ENCODE measurements around the gene C1orf232. TPM values are rescaled to one million over a fixed set of nuclear protein-coding genes. Genes with fewer than 3 reads are reported as not detected.

C1orf232 gene
- total and polyA plus RNA-seq, 2 of the 13 experiments (the other 11 are each of a cell fraction or from before 2014, with no cell fraction given), result not detected

GRCh38 chr1:26177182-26177684 is 8.5 kb upstream of the C1orf232 start, which contains the start of gene CNKSR1 (continued):
- TF ChIP-seq MBD4 (IDR thresholded peaks at IDR 0.05; ENCODE audit: borderline replicate concordance, low read length), result no peak
- 0 out of 2 replicates have a peak, but pooled peaks have one; percentile 18 for TF ChIP-seq SP5 (CRISPR knock-in tag; IDR thresholded peaks at IDR 0.05; ENCODE audit: borderline replicate concordance, low read depth)
- no peak for TF ChIP-seq ZNF556 (CRISPR knock-in tag; IDR thresholded peaks at IDR 0.05; ENCODE audit: borderline replicate concordance)
- TF ChIP-seq DPF2 (CRISPR knock-in tag; IDR thresholded peaks at IDR 0.05; ENCODE audit: borderline replicate concordance, low read depth), result no peak
- TF ChIP-seq ZNF253 (CRISPR knock-in tag; IDR thresholded peaks at IDR 0.05; ENCODE audit: borderline replicate concordance), result no peak
- no peak for TF ChIP-seq TBP (CRISPR knock-in tag; IDR thresholded peaks at IDR 0.05)
- TF ChIP-seq TEAD3 (CRISPR knock-in tag; optimal IDR thresholded peaks at IDR 0.05; ENCODE audit: borderline replicate concordance), result peak; percentile 95
- peak; percentile 22; the same call in 1 of the 2 replicates for TF ChIP-seq ZNF232 (CRISPR knock-in tag; IDR thresholded peaks at IDR 0.05; ENCODE audit: borderline replicate concordance)
- TF ChIP-seq DNMT3B (CRISPR knock-in tag; conservative IDR thresholded peaks at IDR 0.05), result no peak
- no peak; the same call in 1 of the 2 replicates for TF ChIP-seq GATAD2A (CRISPR knock-in tag; IDR thresholded peaks at IDR 0.05)
- TF ChIP-seq MTF2 (CRISPR knock-in tag; IDR thresholded peaks at IDR 0.05; ENCODE audit: borderline replicate concordance), result peak; percentile 40; the same call in 1 of the 2 replicates
- no peak for TF ChIP-seq ZBTB37 (CRISPR knock-in tag; IDR thresholded peaks at IDR 0.05)
- no peak for TF ChIP-seq SMAD9 (CRISPR knock-in tag; IDR thresholded peaks at IDR 0.05)
- no peak for TF ChIP-seq RFXANK (CRISPR knock-in tag; IDR thresholded peaks at IDR 0.05)
- 0 out of 2 replicates have a peak, but pooled peaks have one; percentile 22 for TF ChIP-seq FOXC1 (CRISPR knock-in tag; IDR thresholded peaks at IDR 0.05; ENCODE audit: borderline replicate concordance)
- no peak for TF ChIP-seq RFX5 (IDR thresholded peaks at IDR 0.05; ENCODE audit: low read depth, low read length)
- TF ChIP-seq ZNF784 (CRISPR knock-in tag; IDR thresholded peaks at IDR 0.05; ENCODE audit: borderline replicate concordance), result no peak
- TF ChIP-seq MLX (CRISPR knock-in tag; IDR thresholded peaks at IDR 0.05), result no peak
- TF ChIP-seq ZNF326 (CRISPR knock-in tag; IDR thresholded peaks at IDR 0.05; ENCODE audit: borderline replicate concordance), result no peak
- TF ChIP-seq ZNF740 (CRISPR knock-in tag; IDR thresholded peaks at IDR 0.05), result no peak
- TF ChIP-seq WIZ (CRISPR knock-in tag; IDR thresholded peaks at IDR 0.05), result no peak
- TF ChIP-seq TGIF2 (CRISPR knock-in tag; IDR thresholded peaks at IDR 0.05), result no peak
- peak; percentile 52 for TF ChIP-seq ZFY (CRISPR knock-in tag; IDR thresholded peaks at IDR 0.05)
- TF ChIP-seq ISL2 (CRISPR knock-in tag; IDR thresholded peaks at IDR 0.05), result no peak
- no peak for TF ChIP-seq ZNF143 (CRISPR knock-in tag; IDR thresholded peaks at IDR 0.05)
- no peak for TF ChIP-seq DMTF1 (CRISPR knock-in tag; IDR thresholded peaks at IDR 0.05)
- no peak for TF ChIP-seq SALL2 (CRISPR knock-in tag; IDR thresholded peaks at IDR 0.05)
- no peak for TF ChIP-seq ZNF841 (CRISPR knock-in tag; IDR thresholded peaks at IDR 0.05; ENCODE audit: borderline replicate concordance)
- no peak for TF ChIP-seq PAX8 (CRISPR knock-in tag; IDR thresholded peaks at IDR 0.05; ENCODE audit: borderline replicate concordance)

Measured in HepG2 (cell line).